HEK293 (cell line): ENCODE results near the gene APOE.

Source experiments
- CTCF ChIA-PET: fragments of 350-600 bp; formaldehyde crosslinking; extraction: SDS; loops from one replicate; lab custom pipeline; 2021; ENCODE audit warnings: antibody characterized with exemption; lab: Yijun Ruan, JAX
- POLR2A ChIA-PET: fragments of 300-600 bp; formaldehyde crosslinking; extraction: SDS; loops from one replicate; lab custom pipeline; 2020; ENCODE audit warnings: antibody characterized with exemption, inconsistent platforms; lab: Yijun Ruan, JAX
- H3K27ac ChIP-seq: fragments of 200-500 bp; sonication (Bioruptor generic); 2 replicates; pipeline ENCODE4 v1.5.1; 2014; ENCODE audit warnings: low read depth, low read length, control low read depth, inconsistent platforms; ENCODE audit errors: extremely low read depth
- H3K36me3 ChIP-seq, 2 experiments: fragments of 200-500 bp in 1 of 2; sonication (Bioruptor generic) in 1 of 2; 1 replicate in 1 of 2; 2 replicates in 1 of 2; pipeline ENCODE4 v1.5.1; 2014 to 2017; ENCODE audit warnings: inconsistent platforms in 2 of 2, low read length in 2 of 2; ENCODE audit not compliant: control insufficient read depth in 2 of 2, insufficient read depth in 1 of 2
- H3K4me1 ChIP-seq: fragments of 200-500 bp; sonication (Bioruptor generic); 2 replicates; pipeline ENCODE4 v1.5.1; 2014; ENCODE audit warnings: mild to moderate bottlenecking, low read length, inconsistent platforms; ENCODE audit not compliant: control insufficient read depth, insufficient read depth
- H3K4me3 ChIP-seq: 2 replicates; pipeline ENCODE4 v1.5.1; 2011; ENCODE audit warnings: low read depth, mild to moderate bottlenecking, control low read depth, low read length, moderate library complexity
- H3K9me3 ChIP-seq: fragments of 200-500 bp; sonication (Bioruptor generic); 2 replicates; pipeline ENCODE4 v1.5.1; 2014; ENCODE audit warnings: low read depth, low read length, inconsistent platforms; ENCODE audit not compliant: control insufficient read depth, insufficient read depth
- EGR2 ChIP-seq: fragments of 450-650 bp; formaldehyde crosslinking; IDR thresholded peaks from 2 replicates; pipeline ENCODE4 v1.5.1; 2016; ENCODE audit warnings: low read depth, missing biosample characterization, missing genetic modification characterization
- GLI2 ChIP-seq: fragments of 450-650 bp; formaldehyde crosslinking; IDR thresholded peaks from 2 replicates; pipeline ENCODE4; 2017; ENCODE audit warnings: missing biosample characterization, missing genetic modification characterization, low read depth, borderline replicate concordance
- INSM2 ChIP-seq: fragments of 450-650 bp; formaldehyde crosslinking; IDR thresholded peaks from 2 replicates; pipeline ENCODE4 v1.5.1; 2016; ENCODE audit warnings: missing biosample characterization, missing genetic modification characterization
- TSHZ1 ChIP-seq: fragments of 450-650 bp; formaldehyde crosslinking; IDR thresholded peaks from 2 replicates; pipeline ENCODE4 v1.5.1; 2016; ENCODE audit warnings: missing biosample characterization, missing genetic modification characterization, borderline replicate concordance
- ZBTB6 ChIP-seq: fragments of 450-650 bp; formaldehyde crosslinking; IDR thresholded peaks from 2 replicates; pipeline ENCODE4 v1.5.1; 2017; ENCODE audit warnings: missing biosample characterization, missing genetic modification characterization
- ZFHX2 ChIP-seq: fragments of 450-650 bp; formaldehyde crosslinking; conservative IDR thresholded peaks from 2 replicates; pipeline ENCODE4 v1.5.1; 2016; ENCODE audit warnings: missing biosample characterization, missing genetic modification characterization
- ZNF157 ChIP-seq: fragments of 450-650 bp; formaldehyde crosslinking; IDR thresholded peaks from 2 replicates; pipeline ENCODE4 v1.5.1; 2016; ENCODE audit warnings: missing biosample characterization, missing genetic modification characterization
- ZNF175 ChIP-seq: fragments of 450-650 bp; formaldehyde crosslinking; IDR thresholded peaks from 2 replicates; pipeline ENCODE4 v1.5.1; 2016; ENCODE audit warnings: missing biosample characterization, missing genetic modification characterization
- ZNF202 ChIP-seq: fragments of 450-650 bp; formaldehyde crosslinking; IDR thresholded peaks from 2 replicates; pipeline ENCODE4 v1.5.1; 2016; ENCODE audit warnings: missing biosample characterization, missing genetic modification characterization, borderline replicate concordance
- ZNF211 ChIP-seq: fragments of 450-650 bp; formaldehyde crosslinking; IDR thresholded peaks from 2 replicates; pipeline ENCODE4 v1.5.1; 2016; ENCODE audit warnings: low read depth, missing biosample characterization, missing genetic modification characterization
- ZNF280D ChIP-seq: fragments of 450-650 bp; formaldehyde crosslinking; IDR thresholded peaks from 2 replicates; pipeline ENCODE4 v1.5.1; 2016; ENCODE audit warnings: missing biosample characterization, missing genetic modification characterization
- ZNF629 ChIP-seq: fragments of 450-650 bp; formaldehyde crosslinking; IDR thresholded peaks from 2 replicates; pipeline ENCODE4 v1.5.1; 2017; ENCODE audit warnings: missing biosample characterization, missing genetic modification characterization
- ZNF658 ChIP-seq: fragments of 450-650 bp; formaldehyde crosslinking; IDR thresholded peaks from 2 replicates; pipeline ENCODE4; 2016; ENCODE audit warnings: missing biosample characterization, missing genetic modification characterization
- ZSCAN18 ChIP-seq: fragments of 450-650 bp; formaldehyde crosslinking; IDR thresholded peaks from 2 replicates; pipeline ENCODE4 v1.5.1; 2016; ENCODE audit warnings: missing biosample characterization, missing genetic modification characterization
- ZXDB ChIP-seq: fragments of 450-650 bp; formaldehyde crosslinking; IDR thresholded peaks from 2 replicates; pipeline ENCODE4 v1.5.1; 2016; ENCODE audit warnings: missing biosample characterization, missing genetic modification characterization

The APOE gene

GRCh38 chr19:44874317-44874716, 31.3 kb upstream of the APOE start:
- Histone ChIP-seq H3K36me3 (peaks cover 47 to 86% of the 10 kb centered on the region in 2 experiments), H3K9me3 (no peaks in the 10 kb centered on the region), H3K27ac (no peak overlapping the region), H3K4me3 (no peak overlapping the region), H3K4me1 (no peaks in the 10 kb centered on the region)
- CTCF ChIA-PET, result no interaction called here
- TF ChIP-seq ZNF175 (tag by site-specific recombination), result no peak
- no peak for TF ChIP-seq ZNF211 (tag by site-specific recombination)
- no peak for TF ChIP-seq INSM2 (tag by site-specific recombination)
- TF ChIP-seq ZBTB6 (tag by site-specific recombination), result no peak
- TF ChIP-seq ZSCAN18 (tag by site-specific recombination), result no peak
- TF ChIP-seq TSHZ1, result no peak
- no peak for TF ChIP-seq ZNF157 (tag by site-specific recombination)
- no peak for TF ChIP-seq ZNF202 (tag by site-specific recombination)
- TF ChIP-seq ZNF658 (tag by site-specific recombination), result no peak
- no peak for TF ChIP-seq ZNF629 (tag by site-specific recombination)
- no peak for TF ChIP-seq GLI2 (tag by site-specific recombination)
- POLR2A ChIA-PET, result no interaction called here

- H3K9me3 ChIP-seq, result no peaks in the 10 kb centered on the region
- POLR2A ChIA-PET, result no interaction called here
- peaks cover 43 to 80% of the 10 kb centered on the region in 2 experiments for H3K36me3 ChIP-seq
- no peak overlapping the region for H3K27ac ChIP-seq
- TF ChIP-seq ZXDB (tag by site-specific recombination) (no peak), ZNF629 (tag by site-specific recombination) (no peak), ZFHX2 (tag by site-specific recombination) (0 out of 2 replicates have a peak, but pooled peaks have one; percentile 13), EGR2 (tag by site-specific recombination) (peak; percentile 64), ZNF280D (no peak)
- H3K4me3 ChIP-seq, result no peak overlapping the region
- no peaks in the 10 kb centered on the region for H3K4me1 ChIP-seq
- CTCF ChIA-PET, result interaction anchor here (0.6 to 0.7 kb wide), 2 partner anchors 11 to 28 kb away, joined by 3 read pairs; no protein-coding TSS in a partner anchor
These were observed 29.7 kb upstream of the APOE start for GRCh38 chr19:44875666-44876451.
